HepG2 (cell line): ENCODE measurements around the gene GRB7. TPM values are rescaled to one million over a fixed set of nuclear protein-coding genes. Genes with fewer than 3 reads are reported as not detected.

Source experiments
- CHD4 ChIP-seq: fragments of 200-600 bp; sonication (generic); IDR thresholded peaks from 2 replicates; pipeline ENCODE4 v1.7.0; 2017; ENCODE audit warnings: mild to moderate bottlenecking, low read length, borderline replicate concordance
- EP300 ChIP-seq, 3 experiments: sonication (generic) in 1 of 3; formaldehyde crosslinking in 1 of 3; IDR thresholded peaks; 2 replicates each; pipeline versions ENCODE4 v1.5.1 to v1.6.1; 2011 to 2020; ENCODE audit warnings: low read depth in 2 of 3, low read length in 2 of 3, borderline replicate concordance in 1 of 3, improper control_type of control experiment in 1 of 3, mild to moderate bottlenecking in 1 of 3, missing genetic modification reagents in 1 of 3, moderate library complexity in 1 of 3
- FOXA1 ChIP-seq, 2 experiments: fragments of 450-650 bp in 1 of 2; sonication (generic) in 1 of 2; formaldehyde crosslinking in 1 of 2; IDR thresholded peaks; 2 replicates each; pipeline versions ENCODE4 v1.4.0 to v1.6.1; 2016 to 2020; ENCODE audit warnings: missing genetic modification reagents in 1 of 2
- GATA4 ChIP-seq: sonication (generic); IDR thresholded peaks from 2 replicates; pipeline ENCODE4 v1.6.1; 2016; ENCODE audit warnings: antibody characterized with exemption, low read depth, borderline replicate concordance
- NFE2 ChIP-seq: sonication (generic); formaldehyde crosslinking; IDR thresholded peaks from 2 replicates; pipeline ENCODE4 v1.4.0; 2020; ENCODE audit warnings: missing genetic modification reagents
- NFRKB ChIP-seq: fragments of 450-650 bp; IDR thresholded peaks from 2 replicates; pipeline ENCODE4 v1.6.1; 2017
- NRL ChIP-seq: sonication (generic); formaldehyde crosslinking; IDR thresholded peaks from 2 replicates; pipeline ENCODE4 v1.5.0; 2020; ENCODE audit warnings: missing genetic modification reagents, mild to moderate bottlenecking, moderate library complexity, borderline replicate concordance
- RBFOX2 ChIP-seq: fragments of 200-400 bp; formaldehyde crosslinking; IDR thresholded peaks from 2 replicates; pipeline ENCODE4 v1.6.1; 2017; ENCODE audit warnings: low read depth, mild to moderate bottlenecking, low read length
- SP140L ChIP-seq: sonication (generic); formaldehyde crosslinking; IDR thresholded peaks from 2 replicates; pipeline ENCODE4 v1.4.0; 2020; ENCODE audit warnings: missing genetic modification reagents, borderline replicate concordance
- ZNF234 ChIP-seq: sonication (generic); formaldehyde crosslinking; conservative IDR thresholded peaks from 2 replicates; pipeline ENCODE4 v1.5.1; 2020; ENCODE audit warnings: mild to moderate bottlenecking, missing genetic modification reagents
- ZNF383 ChIP-seq: sonication (generic); formaldehyde crosslinking; IDR thresholded peaks from 2 replicates; pipeline ENCODE4 v1.4.0; 2020; ENCODE audit warnings: missing genetic modification reagents, mild to moderate bottlenecking, borderline replicate concordance
- ZNF501 ChIP-seq: sonication (generic); formaldehyde crosslinking; IDR thresholded peaks from 2 replicates; pipeline ENCODE4 v1.5.1; 2020; ENCODE audit warnings: mild to moderate bottlenecking, moderate library complexity, missing genetic modification reagents
- ZNF530 ChIP-seq: sonication (generic); formaldehyde crosslinking; IDR thresholded peaks from 2 replicates; pipeline ENCODE4 v1.5.0; 2020; ENCODE audit warnings: low read depth, mild to moderate bottlenecking, missing genetic modification reagents
- ZNF549 ChIP-seq: sonication (generic); formaldehyde crosslinking; IDR thresholded peaks from 2 replicates; pipeline ENCODE4 v1.5.0; 2020; ENCODE audit warnings: missing genetic modification reagents
- polyA plus RNA-seq, 8 experiments: library from polyadenylated mRNA; depleted of rRNA in 3 of 8; stranded (reverse) in 7 of 8; unstranded in 1 of 8; fragments of >200 nt; fragmentation: Illumina TruSeq in 4 of 8; extraction: Trizol in 4 of 8; gene quantifications; 2 replicates each; pipeline versions ENCODE4 v1.2.1 to v1.2.3, GENCODE V29; 2011 to 2016; ENCODE audit warnings: low read depth in 4 of 8, missing spikeins in 1 of 8, mixed read lengths in 1 of 8; ENCODE audit not compliant: insufficient read depth in 1 of 8
- total RNA-seq, 5 experiments: library from RNA; depleted of rRNA; stranded (reverse); fragments of >200 nt; fragmentation: Illumina TruSeq; extraction: Trizol; gene quantifications; 2 replicates each; pipeline ENCODE4 v1.2.3, GENCODE V29; 2016; ENCODE audit warnings: low read depth in 1 of 5
- TF ChIP-seq, protein P1 (sequence below): sonication (generic); formaldehyde crosslinking; conservative IDR thresholded peaks from 2 replicates; pipeline ENCODE4 v1.4.0; 2020; ENCODE audit warnings: mild to moderate bottlenecking, missing genetic modification reagents, moderate library complexity
- TF ChIP-seq, protein P2 (sequence below): IDR thresholded peaks from 2 replicates; pipeline ENCODE4 v1.6.1; 2016; ENCODE audit warnings: control low read depth
- TF ChIP-seq, protein P3 (sequence below): sonication (generic); formaldehyde crosslinking; conservative IDR thresholded peaks from 2 replicates; pipeline ENCODE4 v1.4.0; 2020; ENCODE audit warnings: missing genetic modification reagents
- TF ChIP-seq, protein P4 (sequence below): sonication (generic); formaldehyde crosslinking; IDR thresholded peaks from 2 replicates; pipeline ENCODE4 v1.4.0; 2020; ENCODE audit warnings: missing genetic modification reagents
- TF ChIP-seq, protein P5 (sequence below): sonication (generic); formaldehyde crosslinking; IDR thresholded peaks from 2 replicates; pipeline ENCODE4 v1.8.0; 2022; ENCODE audit warnings: missing genetic modification reagents, mild to moderate bottlenecking, borderline replicate concordance
- TF ChIP-seq, protein P6 (sequence below): sonication (generic); formaldehyde crosslinking; IDR thresholded peaks from 2 replicates; pipeline ENCODE4 v1.4.0; 2020; ENCODE audit warnings: mild to moderate bottlenecking, missing genetic modification reagents

The GRB7 gene
- total and polyA plus RNA-seq, 2 of the 13 experiments (the other 11 are each of a cell fraction or from before 2014, with no cell fraction given): 60.2 to 77.7 TPM

DNA sequence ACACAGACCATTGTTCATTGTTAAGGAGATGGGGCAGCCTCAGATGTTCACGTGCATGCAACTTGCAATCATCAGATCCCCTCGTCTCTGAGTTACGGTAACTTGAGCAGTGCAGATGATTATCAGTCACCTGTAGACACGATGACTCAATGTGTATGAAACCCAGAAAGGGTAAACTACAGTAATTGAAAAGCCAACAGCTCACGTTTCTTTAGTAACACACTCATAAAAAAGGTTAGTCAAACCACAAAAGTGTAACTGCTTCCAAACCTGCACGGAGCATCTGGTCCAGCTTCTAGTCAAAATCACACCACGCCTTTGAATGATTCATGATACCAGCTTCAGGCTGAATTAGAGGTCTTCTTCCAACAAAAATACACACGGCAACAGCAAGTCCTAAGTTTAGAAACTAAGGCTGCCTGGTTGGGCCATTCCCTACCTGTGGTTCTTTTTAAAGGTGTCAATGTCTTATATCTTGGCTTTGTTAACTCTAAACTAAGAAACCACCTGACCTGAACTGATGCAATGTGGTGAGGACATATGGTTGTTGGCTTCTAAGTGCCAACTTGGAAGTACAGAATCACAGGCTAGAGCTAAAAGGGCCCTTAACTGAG is 32.3 kb downstream of the GRB7 start (continued):
- TF ChIP-seq, protein P1, sequence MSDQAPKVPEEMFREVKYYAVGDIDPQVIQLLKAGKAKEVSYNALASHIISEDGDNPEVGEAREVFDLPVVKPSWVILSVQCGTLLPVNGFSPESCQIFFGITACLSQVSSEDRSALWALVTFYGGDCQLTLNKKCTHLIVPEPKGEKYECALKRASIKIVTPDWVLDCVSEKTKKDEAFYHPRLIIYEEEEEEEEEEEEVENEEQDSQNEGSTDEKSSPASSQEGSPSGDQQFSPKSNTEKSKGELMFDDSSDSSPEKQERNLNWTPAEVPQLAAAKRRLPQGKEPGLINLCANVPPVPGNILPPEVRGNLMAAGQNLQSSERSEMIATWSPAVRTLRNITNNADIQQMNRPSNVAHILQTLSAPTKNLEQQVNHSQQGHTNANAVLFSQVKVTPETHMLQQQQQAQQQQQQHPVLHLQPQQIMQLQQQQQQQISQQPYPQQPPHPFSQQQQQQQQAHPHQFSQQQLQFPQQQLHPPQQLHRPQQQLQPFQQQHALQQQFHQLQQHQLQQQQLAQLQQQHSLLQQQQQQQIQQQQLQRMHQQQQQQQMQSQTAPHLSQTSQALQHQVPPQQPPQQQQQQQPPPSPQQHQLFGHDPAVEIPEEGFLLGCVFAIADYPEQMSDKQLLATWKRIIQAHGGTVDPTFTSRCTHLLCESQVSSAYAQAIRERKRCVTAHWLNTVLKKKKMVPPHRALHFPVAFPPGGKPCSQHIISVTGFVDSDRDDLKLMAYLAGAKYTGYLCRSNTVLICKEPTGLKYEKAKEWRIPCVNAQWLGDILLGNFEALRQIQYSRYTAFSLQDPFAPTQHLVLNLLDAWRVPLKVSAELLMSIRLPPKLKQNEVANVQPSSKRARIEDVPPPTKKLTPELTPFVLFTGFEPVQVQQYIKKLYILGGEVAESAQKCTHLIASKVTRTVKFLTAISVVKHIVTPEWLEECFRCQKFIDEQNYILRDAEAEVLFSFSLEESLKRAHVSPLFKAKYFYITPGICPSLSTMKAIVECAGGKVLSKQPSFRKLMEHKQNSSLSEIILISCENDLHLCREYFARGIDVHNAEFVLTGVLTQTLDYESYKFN (CRISPR knock-in tag): no peak
- TF ChIP-seq SP140L (CRISPR knock-in tag) (no peak), CHD4 (no peak), NFRKB (no peak), NRL (CRISPR knock-in tag) (no peak), ZNF383 (CRISPR knock-in tag) (no peak), ZNF549 (CRISPR knock-in tag) (no peak), RBFOX2 (no peak), ZNF530 (no peak), ZNF234 (CRISPR knock-in tag) (no peak), ZNF501 (CRISPR knock-in tag) (no peak), EP300 (IDR thresholded peaks at IDR 0.05; ENCODE audit: low read depth in 2 of 2, low read length in 2 of 2) (peak in 1 of 2 experiments; percentile 10; a peak in 1 of 4 replicates), EP300 (CRISPR knock-in tag; IDR thresholded peaks at IDR 0.05; ENCODE audit: borderline replicate concordance) (peak; percentile 25; the same call in 1 of the 2 replicates), GATA4 (no peak), NFE2 (CRISPR knock-in tag) (no peak), FOXA1 (IDR thresholded peaks at IDR 0.05) (no peak), FOXA1 (CRISPR knock-in tag; IDR thresholded peaks at IDR 0.05) (peak; percentile 48; the same call in 1 of the 2 replicates)
- TF ChIP-seq, protein P2, sequence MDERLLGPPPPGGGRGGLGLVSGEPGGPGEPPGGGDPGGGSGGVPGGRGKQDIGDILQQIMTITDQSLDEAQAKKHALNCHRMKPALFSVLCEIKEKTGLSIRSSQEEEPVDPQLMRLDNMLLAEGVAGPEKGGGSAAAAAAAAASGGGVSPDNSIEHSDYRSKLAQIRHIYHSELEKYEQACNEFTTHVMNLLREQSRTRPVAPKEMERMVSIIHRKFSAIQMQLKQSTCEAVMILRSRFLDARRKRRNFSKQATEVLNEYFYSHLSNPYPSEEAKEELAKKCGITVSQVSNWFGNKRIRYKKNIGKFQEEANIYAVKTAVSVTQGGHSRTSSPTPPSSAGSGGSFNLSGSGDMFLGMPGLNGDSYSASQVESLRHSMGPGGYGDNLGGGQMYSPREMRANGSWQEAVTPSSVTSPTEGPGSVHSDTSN (CRISPR knock-in tag): no peak
- TF ChIP-seq, protein P3, sequence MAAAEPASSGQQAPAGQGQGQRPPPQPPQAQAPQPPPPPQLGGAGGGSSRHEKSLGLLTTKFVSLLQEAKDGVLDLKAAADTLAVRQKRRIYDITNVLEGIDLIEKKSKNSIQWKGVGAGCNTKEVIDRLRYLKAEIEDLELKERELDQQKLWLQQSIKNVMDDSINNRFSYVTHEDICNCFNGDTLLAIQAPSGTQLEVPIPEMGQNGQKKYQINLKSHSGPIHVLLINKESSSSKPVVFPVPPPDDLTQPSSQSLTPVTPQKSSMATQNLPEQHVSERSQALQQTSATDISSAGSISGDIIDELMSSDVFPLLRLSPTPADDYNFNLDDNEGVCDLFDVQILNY: no peak
- TF ChIP-seq, protein P4, sequence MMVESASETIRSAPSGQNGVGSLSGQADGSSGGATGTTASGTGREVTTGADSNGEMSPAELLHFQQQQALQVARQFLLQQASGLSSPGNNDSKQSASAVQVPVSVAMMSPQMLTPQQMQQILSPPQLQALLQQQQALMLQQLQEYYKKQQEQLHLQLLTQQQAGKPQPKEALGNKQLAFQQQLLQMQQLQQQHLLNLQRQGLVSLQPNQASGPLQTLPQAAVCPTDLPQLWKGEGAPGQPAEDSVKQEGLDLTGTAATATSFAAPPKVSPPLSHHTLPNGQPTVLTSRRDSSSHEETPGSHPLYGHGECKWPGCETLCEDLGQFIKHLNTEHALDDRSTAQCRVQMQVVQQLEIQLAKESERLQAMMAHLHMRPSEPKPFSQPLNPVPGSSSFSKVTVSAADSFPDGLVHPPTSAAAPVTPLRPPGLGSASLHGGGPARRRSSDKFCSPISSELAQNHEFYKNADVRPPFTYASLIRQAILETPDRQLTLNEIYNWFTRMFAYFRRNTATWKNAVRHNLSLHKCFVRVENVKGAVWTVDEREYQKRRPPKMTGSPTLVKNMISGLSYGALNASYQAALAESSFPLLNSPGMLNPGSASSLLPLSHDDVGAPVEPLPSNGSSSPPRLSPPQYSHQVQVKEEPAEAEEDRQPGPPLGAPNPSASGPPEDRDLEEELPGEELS: 0 out of 2 replicates have a peak, but pooled peaks have one; percentile 30
- TF ChIP-seq, protein P5, sequence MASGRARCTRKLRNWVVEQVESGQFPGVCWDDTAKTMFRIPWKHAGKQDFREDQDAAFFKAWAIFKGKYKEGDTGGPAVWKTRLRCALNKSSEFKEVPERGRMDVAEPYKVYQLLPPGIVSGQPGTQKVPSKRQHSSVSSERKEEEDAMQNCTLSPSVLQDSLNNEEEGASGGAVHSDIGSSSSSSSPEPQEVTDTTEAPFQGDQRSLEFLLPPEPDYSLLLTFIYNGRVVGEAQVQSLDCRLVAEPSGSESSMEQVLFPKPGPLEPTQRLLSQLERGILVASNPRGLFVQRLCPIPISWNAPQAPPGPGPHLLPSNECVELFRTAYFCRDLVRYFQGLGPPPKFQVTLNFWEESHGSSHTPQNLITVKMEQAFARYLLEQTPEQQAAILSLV (CRISPR knock-in tag): no peak
- TF ChIP-seq, protein P6, sequence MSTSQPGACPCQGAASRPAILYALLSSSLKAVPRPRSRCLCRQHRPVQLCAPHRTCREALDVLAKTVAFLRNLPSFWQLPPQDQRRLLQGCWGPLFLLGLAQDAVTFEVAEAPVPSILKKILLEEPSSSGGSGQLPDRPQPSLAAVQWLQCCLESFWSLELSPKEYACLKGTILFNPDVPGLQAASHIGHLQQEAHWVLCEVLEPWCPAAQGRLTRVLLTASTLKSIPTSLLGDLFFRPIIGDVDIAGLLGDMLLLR: no peak
